Stimulated activated CD4-positive, alpha-beta T cell treated with anti-CD3 and anti-CD28 coated beads, Interleukin-1b, Interleukin-23, amount 100 ng/mL, for 1 hour (primary cell): Measurements from ENCODE around the gene FGF14.

Source experiments
- DNase-seq, 2 donors: peaks; one replicate each; pipeline ENCODE4 v3.0.0-alpha.2; 2020; ENCODE audit warnings: low read depth in 2 of 2

Gene FGF14

DNA sequence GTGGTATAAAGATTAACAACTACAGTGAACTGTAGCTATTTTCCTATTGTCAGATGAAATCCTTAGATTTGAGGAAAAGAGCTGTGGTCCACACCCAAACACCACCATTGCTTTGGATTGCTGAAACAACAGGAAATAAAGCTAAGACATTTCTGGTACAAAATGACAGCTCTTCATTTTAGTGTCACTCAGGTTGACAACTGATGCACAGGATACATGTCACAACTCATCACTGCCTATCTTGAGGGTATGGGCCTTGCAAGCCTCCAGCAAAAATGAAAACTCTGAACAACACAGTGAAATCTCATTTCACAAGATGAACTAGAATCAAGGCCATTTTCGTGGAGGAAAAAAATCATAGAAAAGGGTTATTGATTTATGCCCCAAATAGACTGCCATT lies 609.7 kb downstream of the FGF14 start:
- DNase-seq: no peak

DNA sequence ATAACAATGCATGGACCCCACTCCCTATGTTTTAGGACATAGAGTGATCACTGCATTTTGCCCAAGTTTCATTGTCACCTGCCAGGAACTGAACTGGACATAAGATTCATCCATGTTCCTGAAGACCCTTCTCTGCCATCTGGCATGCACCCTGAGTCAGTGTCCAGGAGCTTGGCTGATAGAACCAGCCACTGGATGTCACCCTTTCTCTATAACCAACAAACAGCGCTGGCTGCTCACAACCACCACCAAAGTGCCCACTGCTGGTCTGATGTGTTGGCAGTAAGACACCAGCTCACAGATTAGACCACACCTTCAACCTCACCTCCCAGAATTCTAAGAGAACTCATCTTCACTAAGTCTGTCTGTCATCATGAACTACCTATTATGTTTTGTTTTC lies 616.0 kb downstream of the FGF14 start:
- DNase-seq: no peak

DNA sequence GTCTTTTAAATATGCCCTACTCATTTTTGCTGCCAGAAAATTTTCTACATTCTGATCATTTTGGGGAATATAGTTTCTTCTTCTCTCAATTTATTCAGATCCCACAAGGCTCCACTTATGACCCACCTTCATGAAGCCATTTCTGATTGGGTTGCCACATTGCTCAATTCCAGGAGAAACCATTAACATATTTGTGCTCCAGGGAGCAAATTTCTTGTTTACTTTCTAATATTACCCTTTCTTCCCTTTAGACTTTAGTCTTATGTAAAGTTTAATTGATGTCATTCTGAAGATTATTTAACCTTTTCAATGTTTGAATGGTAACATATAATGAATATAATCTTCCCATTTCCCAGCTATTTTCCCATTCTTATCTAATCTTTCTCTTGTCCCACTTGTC lies 617.5 kb downstream of the FGF14 start:
- DNase-seq: no peak

DNA sequence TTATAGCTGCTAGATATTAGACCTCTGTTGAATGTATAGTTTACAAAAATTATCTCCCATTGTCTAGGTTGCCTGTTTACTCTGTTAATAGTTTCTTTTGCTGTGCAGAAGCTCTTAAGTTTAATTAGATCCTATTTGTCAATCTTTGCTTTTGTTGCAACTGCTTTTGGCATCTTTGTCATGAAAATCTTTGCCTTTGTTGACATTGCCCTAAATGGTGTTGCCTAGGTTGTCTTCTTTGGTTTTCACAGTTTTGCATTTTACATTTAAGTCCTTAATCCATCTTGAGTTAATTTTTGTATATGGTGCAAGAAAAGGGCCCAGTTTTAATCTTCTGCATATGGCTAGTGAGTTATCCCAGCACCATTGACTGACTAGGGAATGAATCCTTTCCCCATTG lies 618.3 kb downstream of the FGF14 start:
- no peak for DNase-seq

DNA sequence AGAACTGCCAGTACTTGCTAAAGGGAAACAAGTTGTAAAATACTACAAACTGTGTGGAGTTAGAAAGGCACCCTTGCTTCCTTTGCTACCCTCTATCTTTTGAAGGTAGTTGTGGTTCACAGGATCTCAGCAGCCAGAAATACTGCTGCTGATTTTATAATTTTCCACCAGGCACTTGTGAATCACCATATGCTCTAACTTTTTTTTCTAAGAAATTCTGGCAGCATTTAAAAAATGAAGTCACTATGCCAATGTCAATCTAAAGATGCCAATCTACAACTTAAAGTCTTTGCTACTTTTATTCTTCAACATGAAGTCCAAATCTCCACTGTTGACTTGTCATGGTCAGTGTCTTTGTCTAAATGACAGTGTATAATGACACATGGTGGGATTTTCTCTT lies 621.6 kb downstream of the FGF14 start:
- no peak for DNase-seq

DNA sequence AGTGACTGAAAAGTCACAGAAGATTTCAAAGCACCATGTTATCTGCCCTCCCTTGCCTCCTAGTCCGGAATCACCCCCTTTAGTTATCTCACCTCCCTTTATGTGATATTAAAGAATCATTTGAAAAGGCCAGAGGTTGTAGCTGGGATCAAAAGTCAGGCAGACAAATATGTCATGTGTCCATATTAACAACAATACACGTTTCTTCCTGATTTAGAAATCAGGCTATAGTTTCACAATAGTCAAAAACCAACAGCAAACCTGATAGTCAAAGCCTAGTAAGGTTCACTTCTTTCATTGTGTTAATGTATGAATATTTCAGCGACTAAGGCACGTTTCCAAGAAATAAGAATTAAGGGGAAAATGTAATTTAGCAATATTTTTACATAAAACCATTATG lies 622.7 kb downstream of the FGF14 start:
- no peak for DNase-seq

DNA sequence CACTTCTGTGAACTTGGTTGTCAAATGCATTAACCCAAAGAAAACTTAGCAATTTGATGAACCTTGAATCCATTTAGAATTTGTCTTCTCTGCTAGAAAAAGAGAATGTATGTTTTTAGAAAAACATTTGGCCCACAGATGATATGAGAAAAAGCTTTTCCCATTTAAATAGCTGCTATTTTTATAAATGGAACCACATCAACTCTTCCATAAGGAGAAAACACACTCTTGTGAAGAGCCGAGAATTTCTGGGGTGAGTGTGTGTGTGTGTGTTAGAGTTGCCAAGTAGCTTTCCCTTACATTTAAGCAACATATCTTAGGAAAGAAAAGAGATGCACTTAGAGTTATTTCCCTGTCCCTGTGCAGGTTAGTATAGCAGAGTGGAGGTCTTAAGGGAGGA lies 626.6 kb downstream of the FGF14 start:
- DNase-seq: no peak

DNA sequence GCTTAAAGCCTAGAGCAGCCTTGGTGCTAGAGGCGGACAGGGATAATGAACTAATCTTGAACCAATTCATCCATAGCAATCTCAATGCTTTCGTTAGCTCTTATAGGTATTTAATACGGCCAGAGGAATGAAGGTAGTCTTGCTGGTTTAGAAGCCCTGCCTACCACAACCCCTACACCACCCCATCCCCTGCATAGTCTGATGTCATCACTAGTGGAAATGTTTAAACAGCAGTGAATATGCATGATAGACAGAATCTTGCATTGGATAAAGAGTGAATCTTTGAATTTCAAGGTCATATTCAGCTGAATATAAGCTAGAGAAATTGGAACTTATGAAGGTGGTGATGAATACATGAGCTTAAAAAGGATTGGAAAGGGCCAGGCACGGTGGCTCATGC lies 627.5 kb downstream of the FGF14 start:
- no peak for DNase-seq

DNA sequence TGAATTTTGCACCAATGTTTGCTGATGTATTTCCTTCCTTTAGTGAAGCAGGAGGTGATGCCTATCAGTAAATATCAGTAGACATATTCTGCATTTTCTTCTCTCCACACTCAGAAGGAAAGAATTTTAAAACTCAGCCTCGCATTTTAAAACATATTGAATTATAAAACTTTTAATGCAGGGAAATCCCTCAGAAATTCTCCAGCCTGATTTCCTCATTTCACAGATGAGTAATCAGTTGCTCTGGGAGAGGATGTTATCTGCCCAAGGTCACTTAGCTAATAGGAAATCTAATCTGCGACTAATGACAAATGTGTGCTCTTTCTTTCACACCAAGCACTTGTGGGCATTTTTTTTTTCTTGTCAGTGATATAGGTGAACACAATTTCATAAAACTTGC lies 628.8 kb downstream of the FGF14 start:
- no peak for DNase-seq

DNA sequence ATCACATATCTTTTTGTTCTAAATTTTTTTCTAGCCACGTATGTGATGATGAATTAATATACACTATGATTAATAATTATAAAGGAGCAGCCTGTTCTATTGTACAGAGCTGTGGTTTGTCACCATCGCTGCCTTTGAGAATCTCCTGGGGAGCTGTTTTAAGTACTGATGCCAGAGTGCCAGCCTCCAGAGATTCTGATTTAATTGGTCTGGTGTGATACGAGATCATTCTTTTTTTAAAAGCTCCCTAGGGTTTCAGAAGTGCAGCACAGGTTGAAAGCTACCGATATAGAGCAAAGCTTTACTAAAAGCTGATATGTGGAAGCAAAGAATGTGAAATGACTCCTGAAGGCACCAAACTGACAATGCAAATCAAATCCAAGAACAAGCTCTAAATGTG lies 634.7 kb downstream of the FGF14 start:
- DNase-seq: no peak

DNA sequence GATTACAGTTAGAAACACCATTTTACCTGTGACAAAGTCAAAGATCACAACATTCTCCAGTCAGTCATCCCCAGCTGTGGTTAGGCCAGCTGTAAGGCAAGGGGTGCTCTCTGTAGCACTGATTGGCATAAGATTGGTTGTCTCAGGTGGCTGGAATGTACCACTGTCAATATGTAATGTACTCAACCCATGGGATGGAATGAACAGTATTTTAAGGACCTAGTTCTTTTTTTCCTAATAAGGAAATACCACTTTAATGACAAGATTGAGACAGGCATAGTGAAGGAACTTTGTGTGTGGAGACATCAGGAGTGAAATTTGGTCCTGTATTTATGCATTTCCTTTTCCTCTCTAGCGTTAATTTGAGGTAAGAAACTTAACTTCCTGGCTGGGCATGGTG lies 638.7 kb downstream of the FGF14 start:
- DNase-seq: no peak

DNA sequence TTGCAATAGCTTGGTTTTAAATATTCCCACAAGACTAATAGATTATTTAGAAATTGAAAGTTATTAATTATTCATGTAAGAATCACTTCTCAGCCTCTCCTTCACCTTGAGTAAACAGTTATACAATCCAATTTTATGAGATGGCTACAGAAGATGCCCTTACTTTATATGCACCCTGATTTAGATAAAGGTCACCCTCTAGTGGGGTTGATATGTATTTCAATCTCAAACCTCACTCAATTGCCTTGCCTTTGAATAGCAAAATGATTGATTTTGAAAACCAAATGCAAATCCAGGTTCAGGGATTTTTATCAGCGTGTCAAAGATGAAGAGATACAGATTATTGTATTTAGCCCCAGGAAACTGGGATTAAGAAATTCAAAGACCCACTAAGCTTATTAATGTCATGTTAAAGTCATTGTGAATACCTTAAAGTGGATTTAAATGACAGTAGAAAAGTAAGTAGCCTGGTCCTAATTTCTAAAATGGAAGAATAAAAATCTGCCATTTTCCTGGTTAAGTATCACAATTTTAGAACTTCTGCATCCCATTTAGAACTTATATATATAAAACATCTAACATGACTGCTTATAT lies 644.3 kb downstream of the FGF14 start:
- DNase-seq: no peak

DNA sequence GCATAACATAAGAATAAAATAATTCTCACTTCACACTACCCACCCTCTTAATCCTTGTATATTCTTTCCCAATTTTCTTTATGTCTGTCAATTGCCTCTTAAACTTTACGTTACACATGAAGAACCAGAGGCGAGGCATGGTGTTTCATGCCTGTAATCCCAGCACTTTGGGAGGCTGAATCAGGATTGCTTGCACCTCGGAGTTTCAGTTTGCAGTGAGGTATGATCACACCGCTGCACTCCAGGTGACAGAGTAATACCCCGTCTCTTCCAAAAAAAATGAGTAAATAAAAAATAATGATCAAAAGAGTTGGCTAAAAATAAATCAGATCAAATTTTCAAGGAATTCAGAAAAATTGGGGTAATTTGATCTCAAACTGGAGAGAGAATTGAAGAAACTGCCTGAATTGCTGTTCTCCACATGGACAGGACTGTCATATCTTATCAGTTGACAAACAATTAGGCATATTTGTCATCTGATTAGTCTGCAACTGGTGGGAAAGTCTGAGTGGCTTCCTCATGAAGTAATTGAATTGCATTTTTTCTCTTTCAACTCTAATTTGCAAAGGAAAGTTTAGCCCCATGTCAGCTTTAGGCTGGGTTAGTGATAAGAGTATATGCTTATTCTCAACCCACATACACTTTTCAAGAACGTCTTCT lies 646.5 kb downstream of the FGF14 start:
- no peak for DNase-seq

DNA sequence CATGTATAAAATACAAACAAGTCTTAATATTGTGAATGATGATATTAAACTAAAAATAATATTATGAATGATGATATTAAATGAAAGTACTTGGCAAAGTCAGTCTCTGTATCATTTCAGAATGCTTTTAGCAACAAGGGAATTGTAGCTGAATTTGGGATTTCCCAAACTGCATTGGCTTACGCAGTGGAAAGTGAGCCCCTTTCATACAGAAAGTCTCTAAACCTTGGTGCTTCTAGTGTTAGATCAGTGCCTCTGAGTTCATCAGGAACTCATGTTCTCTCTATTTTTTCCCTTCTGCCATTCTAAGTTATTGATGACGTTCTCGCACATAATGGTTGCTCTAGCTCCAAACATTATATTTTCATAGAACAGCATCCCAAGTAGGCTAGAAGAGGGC lies 649.4 kb downstream of the FGF14 start:
- no peak for DNase-seq

DNA sequence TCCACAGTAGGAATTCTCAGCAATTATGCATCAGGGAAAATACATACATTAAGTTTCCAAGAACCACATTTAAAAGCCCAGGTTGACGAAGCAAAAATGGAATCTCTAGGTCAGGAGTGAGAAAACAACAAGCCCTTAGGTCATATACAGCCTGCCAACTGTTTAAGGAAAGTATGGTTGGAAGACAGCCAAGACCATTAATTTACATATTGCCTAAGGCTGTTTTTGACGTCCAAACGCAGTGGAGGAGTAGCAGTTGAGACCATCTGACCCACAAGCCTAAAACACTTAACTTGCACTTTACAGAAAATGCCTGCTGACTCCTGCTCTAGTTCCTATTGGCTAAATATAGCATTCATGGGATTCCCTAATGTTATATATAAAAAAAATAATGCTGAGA lies 650.4 kb downstream of the FGF14 start:
- DNase-seq: no peak

DNA sequence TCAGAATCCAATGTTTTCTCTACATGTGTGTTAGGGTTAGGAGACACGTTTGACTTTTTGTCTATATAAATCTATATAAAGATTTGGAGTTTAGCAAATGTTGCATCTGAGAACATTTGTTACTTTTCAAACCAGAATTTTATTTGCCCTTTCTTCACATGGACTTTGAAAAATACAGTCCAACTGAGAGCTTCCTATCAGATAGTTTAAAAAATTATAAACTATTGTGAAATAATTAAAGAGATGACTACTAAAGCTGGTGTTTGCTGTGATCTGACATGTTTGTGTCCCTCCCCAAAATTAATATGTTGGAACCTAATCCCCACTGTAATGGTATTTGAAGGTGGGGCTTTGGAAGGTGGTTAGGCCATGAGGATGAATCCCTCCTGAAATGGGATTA lies 652.3 kb downstream of the FGF14 start:
- DNase-seq: no peak

DNA sequence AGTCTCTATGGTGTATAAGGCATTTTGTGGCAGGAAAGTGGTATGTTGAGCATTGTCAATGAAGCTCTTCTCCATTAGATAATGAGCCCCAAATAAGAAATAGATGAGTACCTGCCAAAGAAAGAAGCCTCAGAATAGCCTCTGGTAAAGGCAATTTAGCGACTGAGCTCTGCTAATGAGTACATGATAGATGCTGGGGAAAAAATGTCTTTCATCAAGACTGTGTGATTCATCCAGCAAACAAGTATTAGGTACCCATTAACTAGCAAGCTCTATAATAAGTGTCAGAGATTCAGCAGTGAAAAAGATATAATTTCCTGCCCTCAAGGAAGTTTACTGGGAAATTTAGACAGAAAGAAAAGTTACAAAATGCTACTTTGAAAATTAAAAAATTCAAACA lies 654.8 kb downstream of the FGF14 start:
- DNase-seq: no peak

DNA sequence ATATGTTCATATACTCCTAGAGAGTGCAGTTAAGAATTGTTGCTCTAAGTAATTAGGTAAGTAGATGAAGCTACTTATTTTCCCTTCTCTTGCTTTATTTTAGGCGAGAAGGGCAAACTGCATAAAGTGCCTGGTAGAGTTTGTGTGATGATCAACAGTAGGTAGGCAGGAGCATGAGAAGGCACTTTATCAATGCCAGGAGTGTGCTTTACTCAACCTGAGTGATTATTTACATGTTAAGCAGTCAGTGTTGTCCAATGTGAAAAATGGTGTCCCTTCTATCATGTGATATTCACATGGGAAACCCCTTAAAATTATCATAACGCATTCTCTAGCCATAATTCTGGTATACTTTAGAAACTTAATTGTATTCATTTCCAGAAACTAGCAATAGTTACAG lies 655.3 kb downstream of the FGF14 start:
- no peak for DNase-seq

DNA sequence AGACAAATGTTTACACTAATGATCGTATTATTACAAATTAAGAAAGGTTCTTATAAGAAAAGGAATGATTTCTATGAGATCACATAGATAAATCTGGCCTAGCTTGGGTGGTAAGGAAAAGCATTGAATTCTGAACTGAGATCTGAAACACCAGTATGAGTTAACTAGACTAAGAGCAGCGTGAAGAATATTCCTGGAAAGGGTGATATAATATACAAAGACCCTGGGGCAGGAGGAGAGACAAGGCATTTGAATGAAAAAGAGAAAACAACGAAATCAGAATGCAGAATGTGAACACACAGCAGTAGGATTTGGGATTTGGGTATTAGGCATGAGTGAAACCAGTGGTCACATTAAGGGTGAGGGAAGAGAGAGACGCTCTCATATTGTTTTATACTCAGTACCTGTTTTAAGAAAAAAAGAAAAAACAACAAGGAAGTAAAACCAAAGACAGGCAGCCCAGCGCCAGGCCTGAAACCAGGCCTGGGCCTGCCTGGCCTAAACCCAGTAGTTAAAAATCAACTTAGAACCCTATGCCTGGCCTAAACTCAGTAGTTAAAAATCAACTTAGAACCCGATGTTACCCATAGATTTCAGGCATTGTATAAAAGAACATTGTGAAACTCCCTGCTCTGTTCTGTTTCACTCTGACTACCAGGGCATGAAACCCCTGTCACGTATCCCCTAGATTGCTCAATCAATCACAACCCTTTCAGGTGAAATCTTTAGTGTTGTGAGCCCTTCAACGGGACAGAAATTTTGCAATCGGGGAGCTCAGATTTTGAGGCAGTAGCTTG lies 662.3 kb downstream of the FGF14 start:
- no peak for DNase-seq

DNA sequence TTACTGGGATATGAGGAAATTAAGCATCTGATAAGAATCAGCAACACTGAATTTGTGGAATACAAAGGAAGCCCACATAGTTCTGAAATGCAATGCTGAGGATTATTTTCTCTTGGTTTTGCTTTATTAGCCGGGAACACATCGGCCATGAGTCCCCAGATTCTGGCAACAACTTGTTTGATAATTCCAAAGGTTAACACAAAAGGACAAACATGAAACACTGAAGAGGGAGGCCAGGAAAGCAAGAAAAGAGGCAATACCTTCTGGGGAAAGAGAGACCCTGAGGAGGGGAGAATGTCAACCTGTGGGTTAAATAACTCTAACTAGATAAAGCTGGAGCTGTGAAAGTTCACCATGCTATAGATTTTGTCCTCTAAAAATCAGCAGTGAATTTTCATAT lies 663.5 kb downstream of the FGF14 start:
- no peak for DNase-seq

DNA sequence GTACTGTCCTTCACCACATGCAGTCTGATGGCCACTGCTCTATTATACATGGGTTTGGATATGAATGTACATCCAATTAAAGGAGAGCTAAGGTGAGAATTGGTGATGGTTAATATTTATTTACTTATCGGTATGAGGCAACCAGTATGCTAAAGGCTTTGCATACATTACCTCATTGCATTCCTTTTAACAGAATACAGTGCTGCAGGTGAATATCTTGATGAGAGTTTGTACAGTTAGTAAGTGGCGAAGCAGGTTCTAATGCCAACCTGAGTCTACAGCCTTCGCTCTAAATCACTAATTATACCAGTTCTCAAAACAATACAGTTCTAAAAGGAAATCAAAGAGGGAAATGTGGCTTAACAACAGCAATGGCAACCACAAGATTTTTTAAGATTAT lies 665.3 kb downstream of the FGF14 start:
- no peak for DNase-seq

DNA sequence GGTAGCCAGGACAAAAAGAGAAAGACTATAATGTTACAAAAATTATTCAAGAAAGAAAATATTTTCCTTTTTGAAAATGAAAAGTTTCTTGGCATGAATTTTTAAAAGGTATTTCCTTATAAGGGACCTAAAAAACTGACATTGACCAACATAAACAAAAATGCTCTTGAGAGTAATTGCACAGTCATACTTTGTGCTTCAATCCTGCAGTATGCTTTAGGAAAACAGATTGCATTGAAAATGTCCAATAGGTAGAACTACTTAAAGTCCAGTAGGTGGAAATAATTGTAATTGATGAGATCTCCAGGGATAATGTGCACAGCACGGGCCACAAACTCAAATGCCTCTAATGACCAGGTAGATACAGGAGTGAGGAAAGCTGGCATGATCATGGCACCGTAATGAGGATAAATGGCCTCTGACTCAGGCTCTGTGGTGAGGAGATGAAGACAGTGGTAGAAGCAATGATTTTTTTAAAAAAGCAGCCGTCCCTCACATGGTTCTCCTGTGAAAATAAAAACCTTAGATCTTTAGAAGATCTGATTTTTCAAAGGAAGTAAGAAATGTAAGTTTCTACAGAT lies 671.3 kb downstream of the FGF14 start:
- DNase-seq: no peak

DNA sequence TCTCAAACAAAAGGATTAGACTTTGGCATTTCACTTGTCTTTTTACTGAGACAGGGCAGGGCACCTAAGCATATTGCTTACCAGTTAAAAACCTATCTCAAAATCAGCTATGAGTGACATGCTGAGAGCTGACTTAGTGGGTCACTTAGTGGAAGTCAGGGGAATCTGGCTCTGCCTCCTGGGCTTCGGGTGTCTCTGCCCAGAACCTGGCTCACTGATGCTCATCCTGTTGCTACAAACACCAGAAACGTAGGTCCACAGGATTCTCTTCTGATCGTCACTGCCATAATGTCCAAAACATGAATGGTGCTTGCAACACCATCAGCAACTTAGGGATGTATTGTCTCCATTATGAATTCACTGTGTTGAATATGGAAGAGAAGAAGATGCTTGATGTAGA lies 673.2 kb downstream of the FGF14 start:
- DNase-seq: no peak
